ENCODE results near the gene ARF4. TPM values are rescaled to one million over a fixed set of nuclear protein-coding genes. Genes with fewer than 3 reads are reported as not detected.
"Not testable (repeated sequence)": the region's sequence is repeated elsewhere in the genome, so short reads cannot be mapped to it uniquely, and the experiment has no call there.

ARF4 gene
- total RNA-seq, 1 donor from 2014 or later: 138 TPM

- H3K4me3 ChIP-seq: no peak overlapping the region
- H3K4me1 ChIP-seq: no peaks in the 10 kb centered on the region
- no peaks in the 10 kb centered on the region for H3K9me3 ChIP-seq (ENCODE audit: low read depth)
- H3F3A ChIP-seq (ENCODE audit: low read depth): no peaks in the 10 kb centered on the region
- H3K27ac ChIP-seq: no peak overlapping the region
- DNase-seq (ENCODE audit: low spot score): no peak
- H3K79me2 ChIP-seq (ENCODE audit: low read depth): no peaks in the 10 kb centered on the region
- TF ChIP-seq EZH2 (IDR thresholded peaks at IDR 0.05) (no peak), EZH2phosphoT487 (IDR thresholded peaks at IDR 0.05) (no peak), CTCF (IDR thresholded peaks at IDR 0.05) (no peak)
- H3K9ac ChIP-seq: no peak overlapping the region
- Mint-ChIP-seq H3K4me1 (no peaks in the 10 kb centered on the region), H3K4me3 (no peak overlapping the region), H3K27ac (no peak overlapping the region), H3K36me3 (peaks cover 27% of the 10 kb centered on the region), H3K9me3 (no peaks in the 10 kb centered on the region), H3K27me3 (ENCODE audit: insufficient read depth, low read depth) (peaks cover 2% of the 10 kb centered on the region)
- H4K20me1 ChIP-seq (ENCODE audit: low read depth): no peaks in the 10 kb centered on the region
- peaks cover 11% of the 10 kb centered on the region for H3K36me3 ChIP-seq
- no peak overlapping the region for H3K4me2 ChIP-seq
- H3K27me3 ChIP-seq: no peaks in the 10 kb centered on the region
- no peak overlapping the region for H2AFZ ChIP-seq (replicated peaks)
These were observed 25.2 kb upstream of the ARF4 start for GRCh38 chr3:57622362-57622761.

GRCh38 chr3:57617739-57618138 lies 20.6 kb upstream of the ARF4 start:
- H3F3A ChIP-seq (ENCODE audit: low read depth): no peaks in the 10 kb centered on the region
- H3K4me3 Mint-ChIP-seq: no peak overlapping the region
- no peaks in the 10 kb centered on the region for H3K27me3 ChIP-seq
- no peak overlapping the region for H3K4me2 ChIP-seq
- no peaks in the 10 kb centered on the region for H3K9me3 ChIP-seq (ENCODE audit: low read depth)
- no peaks in the 10 kb centered on the region for H3K9me3 Mint-ChIP-seq
- H3K36me3 Mint-ChIP-seq: peaks cover 8% of the 10 kb centered on the region
- H3K27me3 Mint-ChIP-seq (ENCODE audit: insufficient read depth, low read depth): no peaks in the 10 kb centered on the region
- no peaks in the 10 kb centered on the region for H3K4me1 ChIP-seq
- H3K27ac Mint-ChIP-seq: no peak overlapping the region
- DNase-seq (ENCODE audit: low spot score): no peak
- H3K79me2 ChIP-seq (ENCODE audit: low read depth): no peaks in the 10 kb centered on the region
- no peaks in the 10 kb centered on the region for H3K36me3 ChIP-seq
- H4K20me1 ChIP-seq (ENCODE audit: low read depth): no peaks in the 10 kb centered on the region
- H3K9ac ChIP-seq: no peak overlapping the region
- H3K27ac ChIP-seq: no peak overlapping the region
- H3K4me1 Mint-ChIP-seq: no peaks in the 10 kb centered on the region
- no peak overlapping the region for H3K4me3 ChIP-seq
- no peak for TF ChIP-seq EZH2 (IDR thresholded peaks at IDR 0.05)
- TF ChIP-seq EZH2phosphoT487 (IDR thresholded peaks at IDR 0.05): no peak
- no peak for TF ChIP-seq CTCF (IDR thresholded peaks at IDR 0.05)
- no peak overlapping the region for H2AFZ ChIP-seq (replicated peaks)

- Mint-ChIP-seq H3K27ac (no peak overlapping the region), H3K4me1 (no peaks in the 10 kb centered on the region)
These were observed 19.1 kb upstream of the ARF4 start for GRCh38 chr3:57616233-57616632.

GRCh38 chr3:57611870-57612269 lies 14.7 kb upstream of the ARF4 start:
- H3K27ac ChIP-seq; DNase-seq (ENCODE audit: low spot score); H3K9me3 ChIP-seq (ENCODE audit: low read depth); H3K9ac ChIP-seq; H3K27me3 Mint-ChIP-seq (ENCODE audit: insufficient read depth, low read depth); H3F3A ChIP-seq (ENCODE audit: low read depth); H4K20me1 ChIP-seq (ENCODE audit: low read depth); H3K4me3 ChIP-seq; H3K27me3 ChIP-seq; H3K36me3 ChIP-seq; H3K4me1 ChIP-seq; H3K4me3 Mint-ChIP-seq; H3K4me1 Mint-ChIP-seq; H3K27ac Mint-ChIP-seq; H3K79me2 ChIP-seq (ENCODE audit: low read depth); H3K4me2 ChIP-seq; H2AFZ ChIP-seq (replicated peaks): not testable (repeated sequence)
- Mint-ChIP-seq H3K9me3 (peaks cover 25% of the 10 kb centered on the region), H3K36me3 (peaks cover 14% of the 10 kb centered on the region)

More at GRCh38 chr3:57616233-57616632, 19.1 kb upstream of the ARF4 start:
- TF ChIP-seq EZH2 (IDR thresholded peaks at IDR 0.05) (no peak), CTCF (IDR thresholded peaks at IDR 0.05) (no peak), EZH2phosphoT487 (IDR thresholded peaks at IDR 0.05) (no peak)
- H3K4me1 ChIP-seq: no peaks in the 10 kb centered on the region
- no peak for DNase-seq (ENCODE audit: low spot score)
- H3F3A ChIP-seq (ENCODE audit: low read depth): no peaks in the 10 kb centered on the region
- Mint-ChIP-seq H3K36me3 (peaks cover 7% of the 10 kb centered on the region), H3K27me3 (ENCODE audit: insufficient read depth, low read depth) (no peaks in the 10 kb centered on the region), H3K4me3 (no peak overlapping the region), H3K9me3 (peaks cover 4% of the 10 kb centered on the region)
- H3K36me3 ChIP-seq: no peaks in the 10 kb centered on the region
- H3K4me2 ChIP-seq: no peak overlapping the region
- no peaks in the 10 kb centered on the region for H4K20me1 ChIP-seq (ENCODE audit: low read depth)
- no peaks in the 10 kb centered on the region for H3K79me2 ChIP-seq (ENCODE audit: low read depth)
- H3K4me3 ChIP-seq: no peak overlapping the region
- no peak overlapping the region for H3K27ac ChIP-seq
- no peak overlapping the region for H2AFZ ChIP-seq (replicated peaks)
- no peaks in the 10 kb centered on the region for H3K9me3 ChIP-seq (ENCODE audit: low read depth)
- H3K27me3 ChIP-seq: no peaks in the 10 kb centered on the region
- no peak overlapping the region for H3K9ac ChIP-seq

All from neural progenitor cell (in vitro differentiated cells).